GM18526 (cell line): Measurements from ENCODE around the gene SELENOO.

ENCODE experiments used
- POLR2A ChIP-seq: IDR thresholded peaks from 3 replicates; pipeline ENCODE4 v1.6.1; 2011; ENCODE audit not compliant: insufficient read length; ENCODE audit errors: extremely low read depth

Gene SELENOO

GRCh38 chr22:50170453-50171318 lies 30.1 kb upstream of the SELENOO start, which contains the start of gene PANX2:
Gene PANX2, plus strand, starts transcription at chr22:50170731. Its CDS starts 0 bp downstream, at chr22:50170731.
- no peak for TF ChIP-seq POLR2A

DNA sequence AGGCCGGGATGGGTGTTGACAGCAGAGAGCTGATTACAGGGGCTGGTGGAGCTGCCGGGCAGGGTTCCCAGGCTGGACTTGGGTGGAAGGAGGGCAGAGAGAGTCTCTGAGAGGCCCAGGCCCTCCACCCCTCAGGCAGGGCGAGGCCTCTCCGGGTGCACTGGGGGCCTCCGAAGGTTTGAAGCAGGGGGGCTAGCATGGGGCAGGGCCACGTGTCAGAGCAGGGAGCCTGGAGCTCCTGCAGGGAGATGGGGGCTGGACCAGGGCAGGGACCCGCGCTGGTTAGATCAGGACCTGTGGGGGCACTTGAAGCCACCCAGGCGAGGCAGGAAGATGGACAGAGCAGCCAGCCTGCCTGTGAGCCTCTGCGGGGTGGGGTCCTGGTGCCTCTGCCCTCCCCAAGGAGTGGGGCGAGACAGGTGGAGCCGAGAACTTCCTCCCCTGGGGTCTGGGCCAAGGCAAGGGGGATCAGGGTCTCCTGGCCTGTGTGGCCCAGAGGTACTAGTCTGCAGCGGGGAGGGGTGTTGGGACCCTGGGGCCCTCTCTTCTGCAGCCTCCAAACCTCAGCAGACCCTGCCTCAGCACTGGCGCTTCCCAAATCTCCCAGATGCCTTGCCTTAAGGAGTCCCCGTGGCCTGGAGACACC lies 29.4 kb upstream of the SELENOO start:
- TF ChIP-seq POLR2A: no peak

- TF ChIP-seq POLR2A: no peak
Measured at GRCh38 chr22:50171965-50172421, 28.8 kb upstream of the SELENOO start.

- no peak for TF ChIP-seq POLR2A
Measured at GRCh38 chr22:50173311-50173982, 27.4 kb upstream of the SELENOO start.

- TF ChIP-seq POLR2A: no peak
Measured at GRCh38 chr22:50173983-50174355, 26.8 kb upstream of the SELENOO start.

GRCh38 chr22:50174382-50175190 lies 26.2 kb upstream of the SELENOO start:
- TF ChIP-seq POLR2A: no peak

- no peak for TF ChIP-seq POLR2A
Measured at GRCh38 chr22:50175191-50175461, 25.7 kb upstream of the SELENOO start.

- TF ChIP-seq POLR2A: no peak
Measured at GRCh38 chr22:50175921-50176849, 24.6 kb upstream of the SELENOO start.

DNA sequence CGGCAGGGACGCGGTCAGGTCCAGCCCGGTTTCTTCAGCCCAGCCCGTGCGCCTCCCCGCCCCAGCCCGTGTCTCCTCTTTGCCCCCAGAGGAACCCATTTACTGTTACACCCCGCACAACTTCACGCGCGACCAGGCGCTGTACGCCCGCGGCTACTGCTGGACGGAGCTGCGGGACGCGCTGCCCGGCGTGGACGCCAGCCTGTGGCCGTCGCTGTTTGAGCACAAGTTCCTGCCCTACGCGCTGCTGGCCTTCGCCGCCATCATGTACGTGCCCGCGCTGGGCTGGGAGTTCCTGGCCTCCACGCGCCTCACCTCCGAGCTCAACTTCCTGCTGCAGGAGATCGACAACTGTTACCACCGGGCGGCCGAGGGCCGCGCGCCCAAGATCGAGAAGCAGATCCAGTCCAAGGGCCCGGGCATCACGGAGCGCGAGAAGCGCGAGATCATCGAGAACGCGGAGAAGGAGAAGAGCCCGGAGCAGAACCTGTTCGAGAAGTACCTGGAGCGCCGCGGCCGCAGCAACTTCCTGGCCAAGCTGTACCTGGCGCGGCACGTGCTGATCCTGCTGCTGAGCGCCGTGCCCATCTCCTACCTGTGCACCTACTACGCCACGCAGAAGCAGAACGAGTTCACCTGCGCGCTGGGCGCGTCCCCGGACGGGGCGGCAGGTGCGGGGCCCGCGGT lies 23.8 kb upstream of the SELENOO start:
- TF ChIP-seq POLR2A: no peak

GRCh38 chr22:50177537-50178470 lies 23.0 kb upstream of the SELENOO start:
- no peak for TF ChIP-seq POLR2A

- TF ChIP-seq POLR2A: no peak
Measured at GRCh38 chr22:50178471-50178864, 22.3 kb upstream of the SELENOO start.
